Retina (tissue), 1 donor: ENCODE results near the gene FAM161A.
A peak's percentile ranks its signal among the peaks of the same experiment; 100 is the strongest.
"Not testable (repeated sequence)": the region's sequence is repeated elsewhere in the genome, so short reads cannot be mapped to it uniquely, and the experiment has no call there.

ENCODE experiments used
- DNase-seq: peaks from one replicate; pipeline ENCODE4 v3.0.0-alpha.2; 2016

FAM161A gene, protein sequence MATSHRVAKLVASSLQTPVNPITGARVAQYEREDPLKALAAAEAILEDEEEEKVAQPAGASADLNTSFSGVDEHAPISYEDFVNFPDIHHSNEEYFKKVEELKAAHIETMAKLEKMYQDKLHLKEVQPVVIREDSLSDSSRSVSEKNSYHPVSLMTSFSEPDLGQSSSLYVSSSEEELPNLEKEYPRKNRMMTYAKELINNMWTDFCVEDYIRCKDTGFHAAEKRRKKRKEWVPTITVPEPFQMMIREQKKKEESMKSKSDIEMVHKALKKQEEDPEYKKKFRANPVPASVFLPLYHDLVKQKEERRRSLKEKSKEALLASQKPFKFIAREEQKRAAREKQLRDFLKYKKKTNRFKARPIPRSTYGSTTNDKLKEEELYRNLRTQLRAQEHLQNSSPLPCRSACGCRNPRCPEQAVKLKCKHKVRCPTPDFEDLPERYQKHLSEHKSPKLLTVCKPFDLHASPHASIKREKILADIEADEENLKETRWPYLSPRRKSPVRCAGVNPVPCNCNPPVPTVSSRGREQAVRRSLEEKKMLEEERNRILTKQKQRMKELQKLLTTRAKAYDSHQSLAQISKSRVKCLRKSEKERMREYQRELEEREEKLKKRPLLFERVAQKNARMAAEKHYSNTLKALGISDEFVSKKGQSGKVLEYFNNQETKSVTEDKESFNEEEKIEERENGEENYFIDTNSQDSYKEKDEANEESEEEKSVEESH

DNA sequence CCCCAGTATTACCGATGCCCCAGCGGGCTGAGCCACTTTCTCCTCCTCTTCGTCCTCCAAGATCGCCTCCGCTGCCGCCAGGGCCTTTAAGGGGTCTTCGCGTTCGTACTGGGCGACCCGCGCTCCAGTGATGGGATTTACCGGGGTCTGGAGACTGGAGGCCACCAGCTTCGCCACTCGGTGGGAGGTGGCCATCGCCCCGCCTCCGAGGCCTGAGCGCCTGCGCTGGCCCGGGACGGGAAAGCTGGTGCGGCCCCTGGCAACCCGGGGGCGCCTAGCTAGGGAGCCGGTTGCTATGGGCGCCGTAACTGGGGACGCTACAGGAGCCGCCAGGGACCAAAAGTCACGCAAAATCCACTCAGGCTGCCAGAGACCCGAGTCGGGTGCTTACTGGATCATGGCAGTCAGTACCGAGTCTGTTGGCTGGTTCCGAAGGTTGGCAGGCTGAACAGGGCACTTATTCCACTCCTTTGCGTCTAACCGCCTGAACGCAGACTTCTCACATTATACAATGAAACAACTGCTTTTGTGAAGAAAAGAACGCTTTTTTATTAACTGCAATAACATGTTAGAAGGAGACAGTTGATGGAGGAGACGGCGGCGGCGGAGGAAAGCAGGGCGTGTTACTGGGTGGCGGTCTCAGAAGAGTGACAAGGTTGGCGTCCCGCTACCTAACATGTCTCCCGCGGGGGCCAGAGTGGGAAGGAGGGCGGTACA, at the start of gene FAM161A:
FAM161A (minus strand) TSS at position 214 of the 717 bp plus-strand sequence; CDS start at position 195, 19 bp downstream.
- DNase-seq, result peak; percentile 98

- DNase-seq, result no peak
Measured at GRCh38 chr2:61900281-61900680, 46.4 kb upstream of the FAM161A start.

DNA sequence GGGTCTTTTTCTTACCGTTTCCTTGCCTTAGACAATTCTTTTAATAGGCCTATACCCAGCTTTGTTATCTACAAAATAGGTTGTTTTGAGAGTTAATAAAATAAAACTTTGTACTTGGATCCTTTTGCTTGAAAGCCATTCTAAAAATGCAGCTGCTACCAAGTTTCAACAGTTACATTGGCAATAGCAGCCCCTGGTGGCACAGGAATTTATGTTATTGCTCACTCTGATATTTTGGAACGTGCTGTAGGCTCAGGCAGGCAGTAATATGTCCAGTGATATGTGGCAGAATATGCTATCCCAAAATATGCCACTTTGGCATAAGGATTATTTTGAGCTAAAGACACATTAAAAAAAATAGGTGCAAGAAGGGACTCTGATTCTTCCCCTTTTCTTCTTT, 45.0 kb upstream of the FAM161A start:
- DNase-seq, result no peak

DNA sequence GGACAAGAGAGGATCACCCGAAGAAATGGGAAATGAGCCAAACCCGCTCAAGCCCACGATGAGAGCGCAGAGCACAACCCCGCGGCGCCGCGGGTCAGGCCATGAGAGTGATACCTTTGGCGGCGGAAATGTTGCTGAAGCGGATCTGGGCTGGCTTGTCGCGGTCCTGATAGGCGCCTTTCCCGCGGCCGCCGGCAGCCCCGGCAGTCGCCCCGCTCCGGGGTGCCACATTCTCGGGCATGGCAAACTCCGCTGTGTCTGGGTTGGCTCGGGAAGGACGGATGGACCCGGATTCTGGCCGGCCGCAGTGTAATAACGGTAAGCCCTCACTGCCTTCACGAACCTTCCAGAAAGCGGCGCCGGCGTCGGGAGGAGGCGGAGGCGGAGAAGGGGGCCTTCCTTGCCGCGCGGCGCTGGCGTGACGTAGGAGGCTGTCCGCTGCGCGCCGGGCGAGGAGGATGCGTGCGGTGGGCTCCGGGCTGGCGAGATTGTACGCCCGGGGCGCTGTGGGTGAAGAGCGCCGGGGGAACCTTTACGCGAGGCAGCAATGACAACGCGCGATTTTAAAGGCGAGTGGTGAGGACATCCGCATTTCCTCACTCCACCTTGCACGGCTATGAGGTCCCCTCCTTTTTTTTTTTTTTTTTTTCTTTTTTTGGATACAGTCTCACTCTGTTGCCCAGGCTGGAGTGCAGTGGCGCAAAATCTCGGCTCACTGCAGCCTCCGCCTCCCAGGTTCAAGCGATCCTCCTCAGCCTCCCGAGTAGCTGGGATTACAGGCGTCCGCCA, 34.6 kb upstream of the FAM161A start, which contains the start of gene CCT4:
CCT4 (minus strand) TSS at position 390 of the 789 bp plus-strand sequence; CDS start at position 241, 149 bp downstream.
- peak; percentile 100 for DNase-seq

GRCh38 chr2:61887717-61888266, 33.9 kb upstream of the FAM161A start:
- DNase-seq, result no peak

GRCh38 chr2:61885896-61886603, 32.2 kb upstream of the FAM161A start:
- DNase-seq, result no peak

DNA sequence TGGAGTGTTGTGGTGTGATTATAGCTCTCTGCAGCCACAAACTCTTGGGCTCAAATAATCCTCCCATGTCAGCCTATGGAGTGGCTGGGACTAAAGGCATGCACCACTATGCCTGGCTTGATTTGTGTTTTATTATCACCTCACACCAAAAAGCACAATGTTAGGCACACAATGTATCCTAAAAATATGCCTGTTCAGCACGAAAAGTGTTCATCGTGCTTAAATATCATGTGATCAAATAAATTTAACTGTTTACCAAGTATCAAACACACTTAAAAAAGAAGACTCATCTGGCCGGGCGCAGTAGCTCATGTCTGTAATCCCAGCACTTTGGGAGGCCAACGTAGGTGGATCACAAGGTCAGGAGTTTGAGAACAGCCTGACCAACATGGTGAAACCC, 29.0 kb upstream of the FAM161A start:
- no peak for DNase-seq

- not testable (repeated sequence) for DNase-seq
Measured at GRCh38 chr2:61879351-61879750, 25.5 kb upstream of the FAM161A start.

DNA sequence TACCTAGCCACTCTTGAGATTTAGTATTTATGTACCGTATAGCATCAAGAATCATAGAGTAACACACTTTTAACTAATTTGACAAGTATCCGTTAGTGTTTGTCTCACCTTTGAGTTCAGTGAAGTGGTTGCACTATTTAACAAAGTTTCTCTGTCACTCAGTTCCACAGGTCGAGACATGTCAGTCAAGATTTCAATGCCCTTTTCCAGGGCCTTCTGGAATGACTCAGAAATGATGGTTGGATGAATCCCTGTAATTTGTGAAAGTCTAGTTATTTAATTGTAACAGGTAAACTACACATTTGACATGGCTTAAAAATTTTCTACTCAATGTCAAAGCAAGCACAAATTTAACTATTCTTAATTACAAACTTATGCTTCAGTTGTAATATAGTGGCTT, 24.9 kb upstream of the FAM161A start:
- DNase-seq, result no peak

GRCh38 chr2:61877571-61878245, 23.8 kb upstream of the FAM161A start:
- no peak for DNase-seq

DNA sequence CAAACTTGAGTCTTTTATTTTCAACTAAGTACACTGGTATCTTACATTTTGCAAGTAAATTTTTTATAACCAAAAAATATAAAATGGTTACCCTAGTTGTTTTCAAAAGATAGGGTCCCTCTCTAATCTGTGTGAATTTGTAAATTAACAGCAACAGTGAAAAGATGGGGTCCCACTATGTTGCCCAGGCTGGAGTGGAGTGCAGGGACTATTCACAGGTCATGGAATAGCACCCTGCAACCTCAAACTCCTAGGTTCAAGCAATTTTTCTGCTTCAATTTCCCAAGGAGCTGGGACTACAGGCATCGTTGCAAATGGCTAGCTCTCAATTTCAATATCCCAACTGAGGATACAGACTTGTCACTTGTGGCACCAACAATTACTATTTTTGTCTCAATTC, 22.5 kb upstream of the FAM161A start:
- DNase-seq, result no peak

DNA sequence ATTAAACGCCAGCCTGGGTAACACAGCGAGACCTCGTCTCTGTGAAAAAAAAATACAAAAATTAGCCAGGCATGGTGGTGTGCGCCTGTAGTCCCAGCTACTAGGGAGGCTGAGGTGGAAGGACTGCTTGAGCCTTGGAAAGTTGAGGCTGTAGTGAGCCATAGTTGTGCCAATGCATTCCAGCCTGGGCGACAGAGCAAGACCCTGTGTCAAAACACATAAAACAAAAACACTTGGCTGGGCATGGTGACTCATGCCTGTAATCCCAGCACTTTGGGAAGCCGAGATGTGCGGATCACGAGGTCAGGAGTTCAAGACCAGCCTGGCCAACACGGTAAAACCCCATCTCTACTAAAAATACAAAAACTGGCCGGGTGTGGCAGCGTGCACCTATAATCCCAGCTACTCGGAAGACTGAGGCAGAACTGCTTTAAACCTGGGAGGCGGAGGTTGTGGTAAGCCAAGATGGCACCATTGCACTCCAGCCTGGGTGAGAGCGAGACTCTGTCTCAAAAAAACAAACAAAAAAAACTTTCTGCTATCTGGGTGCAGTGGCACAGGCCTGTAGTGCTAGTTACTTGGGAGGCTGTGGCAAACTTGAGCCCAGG, 12.7 kb upstream of the FAM161A start:
- not testable (repeated sequence) for DNase-seq

DNA sequence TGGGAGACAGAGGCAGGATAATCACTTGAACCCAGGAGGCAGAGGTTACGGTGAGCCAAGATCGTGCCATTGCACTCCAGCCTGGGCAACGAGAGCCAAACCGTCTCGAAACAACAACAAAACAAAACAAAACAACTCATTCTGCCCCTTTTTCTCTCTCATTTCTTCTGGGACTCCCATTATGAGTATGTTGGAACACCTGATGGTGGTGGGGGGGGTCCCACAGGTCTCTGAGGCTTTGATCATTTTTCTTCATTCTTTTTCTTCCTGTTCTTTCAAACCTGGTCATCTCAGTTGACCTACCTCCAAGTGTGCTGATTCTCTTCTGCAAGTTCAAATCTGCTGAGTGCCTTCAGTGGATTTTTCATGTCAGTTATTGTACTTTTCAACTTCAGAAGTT, 8.2 kb upstream of the FAM161A start:
- no peak for DNase-seq

- no peak for DNase-seq
Measured at GRCh38 chr2:61857224-61857623, 3.4 kb upstream of the FAM161A start.

DNA sequence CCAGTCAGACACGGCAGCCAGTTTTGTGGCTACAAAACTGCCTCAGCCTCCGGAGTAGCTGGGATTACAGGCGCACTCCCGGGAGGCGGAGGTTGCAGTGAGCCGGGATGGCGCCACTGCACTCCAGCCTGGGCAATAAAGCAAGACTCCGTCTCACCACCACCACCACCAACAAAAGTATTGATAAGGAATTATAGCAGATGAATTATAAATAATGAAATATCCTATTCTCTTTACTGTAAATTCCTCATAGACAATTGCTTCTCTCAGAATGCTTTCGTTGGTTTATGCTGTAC, 1.4 kb upstream of the FAM161A start:
- no peak for DNase-seq

DNA sequence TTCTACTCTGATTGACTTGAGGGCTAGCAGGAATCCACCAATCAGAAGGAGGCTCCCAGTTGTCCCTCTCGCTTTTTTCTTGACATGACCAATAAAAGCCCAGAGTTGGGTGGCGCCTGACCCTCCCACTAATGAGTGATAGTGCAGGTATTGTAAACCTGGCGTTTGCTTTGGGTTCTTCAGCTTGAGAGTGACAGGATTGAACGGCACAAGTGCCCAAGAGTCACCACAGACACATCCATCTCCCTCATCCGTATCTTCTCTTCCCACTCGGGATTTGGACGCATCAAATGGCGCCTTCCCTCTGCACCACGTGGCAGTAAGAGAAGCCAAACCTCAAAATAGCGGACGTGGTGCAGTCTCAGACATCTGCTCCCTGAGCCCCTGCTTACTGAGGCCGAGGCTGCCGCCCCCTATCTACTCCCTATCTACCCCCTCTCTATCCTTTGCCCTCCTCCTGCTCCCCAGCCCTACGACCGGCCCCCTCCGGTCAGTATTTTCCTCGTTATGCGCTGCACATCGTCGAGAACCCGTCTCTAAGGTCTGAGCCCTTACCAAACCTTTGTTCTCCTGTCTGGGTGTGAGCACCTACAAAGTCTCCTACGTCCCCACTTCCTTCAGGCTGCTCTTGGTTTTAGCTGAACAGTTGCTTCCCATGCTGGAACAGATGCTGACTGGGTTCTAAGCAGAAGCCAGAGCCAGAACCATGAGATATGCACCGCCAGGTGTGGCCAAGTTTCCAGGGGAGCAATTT, 881 bp upstream of the FAM161A start:
- peak; percentile 97 for DNase-seq

DNA sequence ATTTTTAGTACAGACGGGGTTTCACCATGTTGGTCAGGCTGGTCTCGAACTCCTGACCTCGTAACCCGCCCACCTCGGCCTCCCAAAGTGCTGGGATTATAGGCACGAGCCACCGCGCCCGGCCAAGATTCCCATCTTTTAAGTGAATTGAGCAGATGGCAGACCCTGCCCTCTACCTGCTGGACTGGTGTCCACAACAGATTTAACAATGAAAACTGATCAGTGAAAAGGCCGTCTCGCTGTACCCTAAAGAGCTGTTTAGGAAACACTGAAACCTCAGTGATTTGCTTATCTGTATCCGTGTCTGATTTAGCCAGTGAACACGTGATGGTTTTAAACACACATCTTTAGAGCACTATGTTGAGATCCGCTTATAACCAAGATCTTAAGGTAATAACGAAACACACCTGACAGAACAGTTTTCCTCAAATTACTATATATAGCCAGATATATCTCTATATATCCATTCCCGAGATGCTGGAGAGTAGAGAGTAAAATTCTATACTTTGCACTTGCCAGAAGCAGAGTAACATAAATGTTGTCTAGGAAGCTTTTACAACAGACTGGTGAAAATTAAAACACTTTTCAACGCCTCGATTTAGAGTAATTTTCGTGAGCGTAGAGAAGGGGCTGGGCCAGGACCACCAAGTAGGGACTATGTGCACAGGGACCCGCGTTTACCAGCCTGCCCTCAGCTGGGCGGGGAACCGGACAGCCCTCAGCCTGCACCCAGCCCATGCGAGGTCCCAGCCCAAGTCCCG, 594 bp downstream of the FAM161A start:
- DNase-seq, result peak; percentile 35

GRCh38 chr2:61851270-61851669, 2.6 kb downstream of the FAM161A start:
- DNase-seq, result not testable (repeated sequence)

- no peak for DNase-seq
Measured at GRCh38 chr2:61845320-61845719, 8.5 kb downstream of the FAM161A start.
